OCI-LY1 (cell line): ENCODE measurements around the gene ACR.

Experiments
- CTCF ChIP-seq: fragments of 200-600 bp; sonication (generic), shearing (Covaris generic); IDR thresholded peaks from 2 replicates; pipeline ENCODE4 v1.5.1; 2017; ENCODE audit warnings: mild to moderate bottlenecking, antibody characterized with exemption, low read length, moderate library complexity, mixed read lengths
- EZH2 ChIP-seq: fragments of 200-600 bp; sonication (generic), shearing (Covaris generic); IDR thresholded peaks from 2 replicates; pipeline ENCODE4 v1.8.0; 2017; ENCODE audit warnings: borderline replicate concordance, mixed run types, mild to moderate bottlenecking, antibody characterized with exemption, low read length, moderate library complexity, mixed read lengths

DNA sequence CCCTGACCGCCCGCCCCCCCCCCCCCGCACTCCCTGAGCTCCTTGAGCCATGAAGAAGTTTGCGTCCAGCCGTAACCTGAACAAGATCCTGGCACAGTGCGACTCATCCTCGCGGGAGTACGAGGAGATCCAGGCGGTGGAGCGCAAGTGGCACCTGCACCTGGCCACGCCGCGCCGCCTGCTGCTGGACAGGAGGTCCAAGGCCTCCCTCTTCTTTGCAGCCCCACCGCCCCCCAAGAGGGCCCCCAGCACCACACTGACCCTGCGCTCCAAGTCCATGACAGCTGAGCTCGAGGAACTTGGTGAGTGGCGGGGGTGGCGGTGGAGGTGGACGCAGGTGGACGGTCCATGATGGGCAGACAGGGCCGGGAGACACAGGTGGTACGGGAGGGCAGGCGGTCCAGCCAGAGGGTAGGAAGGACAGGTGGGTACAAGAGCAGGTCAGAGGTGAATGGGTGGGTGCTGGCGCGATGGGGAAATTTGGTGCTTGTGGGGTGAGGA lies 32.1 kb upstream of the ACR start:
- TF ChIP-seq CTCF, result no peak
- no peak for TF ChIP-seq EZH2
